Mucosa of descending colon (tissue), 3 donors: ENCODE data around the gene TAOK3. TPM values are rescaled to one million over a fixed set of nuclear protein-coding genes. Genes with fewer than 3 reads are reported as not detected.

Source experiments
- ATAC-seq: fragments of 200-7000 bp; cut with Tn5 transposase; one replicate; pipeline ENCODE4 v1.9.1; 2020; ENCODE audit warnings: mild to moderate bottlenecking, moderate library complexity
- DNase-seq, 3 donors: peaks; one replicate each; pipeline ENCODE4 v3.0.0-alpha.2; 2020
- H3K36me3 ChIP-seq: fragments of 200-600 bp; one replicate; pipeline ENCODE4 v1.8.0; 2021; ENCODE audit warnings: low read depth, mild to moderate bottlenecking
- H3K4me1 ChIP-seq: fragments of 200-600 bp; one replicate; pipeline ENCODE4 v1.8.0; 2021; ENCODE audit warnings: low read depth, mild to moderate bottlenecking
- H3K4me3 ChIP-seq: fragments of 200-600 bp; one replicate; pipeline ENCODE4 v1.8.0; 2021; ENCODE audit warnings: mild to moderate bottlenecking
- H3K9me3 ChIP-seq: fragments of 200-600 bp; one replicate; pipeline ENCODE4 v1.8.0; 2021; ENCODE audit warnings: mild to moderate bottlenecking
- intact Hi-C, 2 donors: fragments of 100-400 bp; cut with DNase I in 1 of 2; cut with micrococcal nuclease in 1 of 2; formaldehyde crosslinking; loops; one replicate each; pipeline versions ENCODE4 v1.11.0 to v1.11.1; 2022; cut with DNase I, micrococcal nuclease
- total RNA-seq, 3 donors: library from RNA; stranded (reverse); fragmentation: NEBNext Ultra II Directional in 2 of 3; extraction: Animal tissue kit (Norgen Biotek cat#: 25700) in 2 of 3; gene quantifications; one replicate each; pipeline versions ENCODE4 v1.2.1 to v1.2.4, GENCODE V29; 2021 to 2023
- TF ChIP-seq, protein P1 (sequence below): fragments of 200-600 bp; IDR thresholded peaks from one replicate; pipeline ENCODE4 v1.8.0; 2022; ENCODE audit warnings: antibody characterized with exemption, mild to moderate bottlenecking
- donor health status: DM: no; HTN: no; CAD: no; lungs with moderate emphysema.
- donor health status: DM: no; HTN: no; CAD: no.
- donor health status: DM: no; HTN: yes; CAD: no.

TAOK3 gene
- total RNA-seq, 3 donors from 2014 or later = 49.5 to 72.3 (median 52.8) TPM

DNA sequence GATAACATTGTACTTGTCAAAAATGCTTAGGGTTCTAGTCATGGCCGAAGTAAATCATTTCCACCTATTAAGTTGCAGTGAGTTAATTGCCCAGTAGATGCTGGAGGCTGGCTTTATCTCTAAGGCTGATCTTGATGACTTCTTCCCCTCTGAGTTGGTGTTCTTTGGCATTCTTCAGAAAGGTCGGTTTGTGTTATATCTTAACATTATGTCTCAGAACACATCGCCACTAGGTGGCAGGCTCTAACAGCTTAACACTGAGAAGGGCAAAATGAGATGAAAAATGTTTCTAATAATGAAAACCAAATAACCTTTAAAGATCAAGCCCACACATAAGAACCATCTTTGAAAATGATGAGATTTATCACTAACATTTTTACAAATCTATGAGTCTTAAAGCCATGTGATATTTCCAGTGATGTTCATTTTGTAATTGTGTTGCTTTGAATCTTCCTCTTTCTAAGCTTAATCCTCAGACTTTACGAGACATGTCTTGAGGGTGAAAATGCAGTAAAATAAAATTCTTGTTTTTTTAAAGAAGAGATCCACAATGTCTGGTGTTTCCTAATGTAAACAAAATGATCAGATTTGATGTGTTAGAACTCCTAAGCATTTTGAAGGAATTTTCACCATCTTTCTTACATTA is 32.3 kb upstream of the TAOK3 start:
- peak in 1 of 3 donors; percentile 88 for DNase-seq
- ATAC-seq = peak; percentile 59
- TF ChIP-seq, protein P1, sequence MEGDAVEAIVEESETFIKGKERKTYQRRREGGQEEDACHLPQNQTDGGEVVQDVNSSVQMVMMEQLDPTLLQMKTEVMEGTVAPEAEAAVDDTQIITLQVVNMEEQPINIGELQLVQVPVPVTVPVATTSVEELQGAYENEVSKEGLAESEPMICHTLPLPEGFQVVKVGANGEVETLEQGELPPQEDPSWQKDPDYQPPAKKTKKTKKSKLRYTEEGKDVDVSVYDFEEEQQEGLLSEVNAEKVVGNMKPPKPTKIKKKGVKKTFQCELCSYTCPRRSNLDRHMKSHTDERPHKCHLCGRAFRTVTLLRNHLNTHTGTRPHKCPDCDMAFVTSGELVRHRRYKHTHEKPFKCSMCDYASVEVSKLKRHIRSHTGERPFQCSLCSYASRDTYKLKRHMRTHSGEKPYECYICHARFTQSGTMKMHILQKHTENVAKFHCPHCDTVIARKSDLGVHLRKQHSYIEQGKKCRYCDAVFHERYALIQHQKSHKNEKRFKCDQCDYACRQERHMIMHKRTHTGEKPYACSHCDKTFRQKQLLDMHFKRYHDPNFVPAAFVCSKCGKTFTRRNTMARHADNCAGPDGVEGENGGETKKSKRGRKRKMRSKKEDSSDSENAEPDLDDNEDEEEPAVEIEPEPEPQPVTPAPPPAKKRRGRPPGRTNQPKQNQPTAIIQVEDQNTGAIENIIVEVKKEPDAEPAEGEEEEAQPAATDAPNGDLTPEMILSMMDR = peak; percentile 51
- Histone ChIP-seq H3K9me3 (no peaks in the 10 kb centered on the region), H3K4me3 (no peak overlapping the region), H3K4me1 (no peaks in the 10 kb centered on the region), H3K36me3 (no peaks in the 10 kb centered on the region)
- intact Hi-C loops = no loop called here

GRCh38 chr12:118402251-118402650 is 29.5 kb upstream of the TAOK3 start:
- intact Hi-C loops = no loop called here

GRCh38 chr12:118398940-118399339 is 26.2 kb upstream of the TAOK3 start:
- DNase-seq = no peak
- H3K4me3 ChIP-seq = no peak overlapping the region
- H3K36me3 ChIP-seq = no peaks in the 10 kb centered on the region
- TF ChIP-seq, protein P1 = no peak
- no peak for ATAC-seq
- no peaks in the 10 kb centered on the region for H3K4me1 ChIP-seq
- no peaks in the 10 kb centered on the region for H3K9me3 ChIP-seq
- intact Hi-C loops = no loop called here

More at GRCh38 chr12:118402251-118402650, 29.5 kb upstream of the TAOK3 start:
- TF ChIP-seq, protein P1 = no peak
- DNase-seq (no peak), ATAC-seq (no peak)
- Histone ChIP-seq H3K4me3 (no peak overlapping the region), H3K9me3 (no peaks in the 10 kb centered on the region), H3K4me1 (no peaks in the 10 kb centered on the region), H3K36me3 (no peaks in the 10 kb centered on the region)

- TF ChIP-seq, protein P1 = no peak
- ATAC-seq (no peak), DNase-seq (no peak)
- intact Hi-C loops = no loop called here
- Histone ChIP-seq H3K36me3 (no peaks in the 10 kb centered on the region), H3K9me3 (no peaks in the 10 kb centered on the region), H3K4me1 (no peaks in the 10 kb centered on the region), H3K4me3 (no peak overlapping the region)
Measured at GRCh38 chr12:118398524-118398923, 25.8 kb upstream of the TAOK3 start.

DNA sequence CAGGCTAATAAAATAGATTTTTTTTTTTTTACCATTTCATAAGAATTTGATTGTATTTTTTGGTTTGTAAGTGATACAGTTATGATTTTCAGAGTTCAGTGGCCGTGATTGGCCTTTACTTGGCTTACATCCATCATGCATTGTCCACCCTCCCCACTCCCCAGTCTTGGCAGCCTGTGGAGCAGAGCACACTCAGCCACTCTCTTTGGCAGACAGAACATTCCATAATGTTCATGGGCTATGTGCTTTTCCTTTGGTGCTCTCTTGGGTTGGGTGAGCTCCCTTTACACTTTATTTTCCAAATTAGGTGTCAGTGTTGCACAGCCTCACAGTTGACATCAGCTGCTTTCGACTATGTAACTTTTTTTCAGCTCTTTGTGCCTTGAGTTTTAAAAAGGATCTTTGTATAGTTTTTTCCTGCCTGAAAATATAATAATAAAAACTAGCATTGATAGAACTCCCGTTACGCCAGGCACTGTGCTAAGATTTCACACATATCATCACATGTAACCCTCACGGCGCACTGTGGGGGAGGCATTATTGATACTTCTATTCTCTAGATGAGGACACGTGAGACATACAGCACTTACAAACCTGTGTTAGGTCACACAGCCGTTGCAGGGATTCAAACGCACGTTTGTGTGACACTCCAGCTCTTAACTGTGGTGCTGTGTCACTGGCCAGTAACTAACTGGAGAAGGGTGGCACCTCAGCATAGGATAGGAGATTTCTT is 25.2 kb upstream of the TAOK3 start:
- ATAC-seq (no peak), DNase-seq (no peak)
- no peaks in the 10 kb centered on the region for H3K36me3 ChIP-seq
- intact Hi-C loops = no loop called here
- no peaks in the 10 kb centered on the region for H3K9me3 ChIP-seq
- TF ChIP-seq, protein P1 = no peak
- H3K4me1 ChIP-seq = no peaks in the 10 kb centered on the region
- no peak overlapping the region for H3K4me3 ChIP-seq
